ENCODE data around the gene CORO2B.

CORO2B gene

GRCh38 chr15:68776477-68777270 is 197.9 kb downstream of the CORO2B start:
- TF ChIP-seq CTCF (IDR thresholded peaks at IDR 0.05; ENCODE audit: insufficient read depth, low read length, poor library complexity, severe bottlenecking) (no peak), EZH2phosphoT487 (conservative IDR thresholded peaks at IDR 0.05; ENCODE audit: low read length) (no peak)
- H3F3A ChIP-seq (ENCODE audit: insufficient read depth), result peaks cover 18% of the 10 kb centered on the region; the same call in 1 of the 2 replicates
- no peak overlapping the region for H3K27ac ChIP-seq (ENCODE audit: low read depth, low read length)
- H3K4me3 ChIP-seq (ENCODE audit: insufficient read depth, low read length, poor library complexity, severe bottlenecking), result no peak overlapping the region
- no peaks in the 10 kb centered on the region for H3K9me3 ChIP-seq (ENCODE audit: insufficient read depth, low read length)
- no peak overlapping the region for H2AFZ ChIP-seq (ENCODE audit: low read depth, low read length, severe bottlenecking)
- H3K4me2 ChIP-seq (ENCODE audit: low read depth, low read length, poor library complexity, severe bottlenecking), result no peak overlapping the region
- peaks cover 12% of the 10 kb centered on the region; the same call in 1 of the 2 replicates for H3K36me3 ChIP-seq (ENCODE audit: low read length)
- H3K9ac ChIP-seq (ENCODE audit: low read length), result no peak overlapping the region
- H4K20me1 ChIP-seq (ENCODE audit: low read depth, low read length), result no peaks in the 10 kb centered on the region
- no peaks in the 10 kb centered on the region for H3K27me3 ChIP-seq (ENCODE audit: low read length)
- H3K79me2 ChIP-seq (ENCODE audit: insufficient read depth, low read length), result no peaks in the 10 kb centered on the region
- H3K9me2 ChIP-seq (replicated peaks; ENCODE audit: insufficient read depth, low read length), result no peaks in the 10 kb centered on the region
